Body of pancreas (tissue), 4 donors: ENCODE data around the gene RELB. TPM values are rescaled to one million over a fixed set of nuclear protein-coding genes. Genes with fewer than 3 reads are reported as not detected.

Experiments used
- ATAC-seq: fragments of 150-250 bp; one replicate; pipeline ENCODE4 v1.9.1; 2016
- DNase-seq, 4 donors: peaks; one replicate each; pipeline ENCODE4 v3.0.0-alpha.2; 2019
- H3K27ac ChIP-seq, 4 donors: fragments of 200-600 bp; sonication (generic); 1 replicate in 3 of 4; 2 replicates in 1 of 4; pipeline versions ENCODE4 v1.5.1 to v1.6.1; 2016 to 2019; ENCODE audit warnings: mild to moderate bottlenecking in 1 of 4, mixed read lengths in 1 of 4, moderate library complexity in 1 of 4
- H3K27me3 ChIP-seq, 2 donors: fragments of 200-600 bp; sonication (generic); one replicate each; pipeline ENCODE4 v1.6.0; 2016; ENCODE audit warnings: mild to moderate bottlenecking in 1 of 2
- H3K36me3 ChIP-seq, 2 donors: fragments of 200-600 bp; sonication (generic); replicated peaks in 1 of 2; 2 replicates each; pipeline ENCODE4 v1.5.1; 2016; ENCODE audit warnings: low read depth in 2 of 2; ENCODE audit not compliant: insufficient read depth in 1 of 2
- H3K4me1 ChIP-seq: fragments of 200-600 bp; sonication (generic); one replicate; pipeline ENCODE4 v1.6.0; 2016
- H3K4me3 ChIP-seq, 2 donors: fragments of 200-600 bp; sonication (generic); 1 replicate in 1 of 2; 2 replicates in 1 of 2; pipeline ENCODE4 v1.5.1; 2016 to 2019
- H3K9me3 ChIP-seq, 3 donors: fragments of 200-600 bp; sonication (generic); 1 replicate in 2 of 3; 2 replicates in 1 of 3; pipeline ENCODE4 v1.5.1; 2016
- CTCF ChIP-seq, 7 experiments: fragments of 450-650 bp in 4 of 7; fragments of 200-600 bp in 3 of 7; sonication (generic) in 3 of 7; IDR thresholded peaks; one replicate each; pipeline ENCODE4 v1.5.1; 2016 to 2019; ENCODE audit warnings: antibody characterized with exemption in 7 of 7
- POLR2A ChIP-seq, 3 donors: fragments of 450-650 bp; IDR thresholded peaks; one replicate each; pipeline ENCODE4 v1.6.1; 2016; ENCODE audit warnings: antibody characterized with exemption in 3 of 3, mild to moderate bottlenecking in 2 of 3
- WGBS, 2 donors: methylation state at CpG; one replicate each; pipeline ENCODE4 v1.1.5; 2017; 5-methylcytosine and 5-hydroxymethylcytosine counted together
- intact Hi-C: fragments of 100-400 bp; cut with DNase I; formaldehyde crosslinking; loops from one replicate; pipeline ENCODE4 v1.15.1; 2023
- total RNA-seq, 2 donors: library from RNA; depleted of rRNA; stranded (reverse); fragments of >200 nt; gene quantifications; one replicate each; pipeline ENCODE4 v1.1.0, GENCODE V29; 2016

The RELB gene
- total RNA-seq, 2 donors from 2014 or later, result 8.9 to 11.9 TPM

- Histone ChIP-seq H3K4me3 (no peak overlapping the region), H3K27ac (no peak overlapping the region), H3K9me3 (no peaks in the 10 kb centered on the region), H3K4me1 (no peaks in the 10 kb centered on the region), H3K27me3 (no peaks in the 10 kb centered on the region), H3K36me3 (peaks cover 6 to 36% of the 10 kb centered on the region in 2 donors)
- no peak for TF ChIP-seq CTCF (IDR thresholded peaks at IDR 0.05)
- WGBS, 2 donors, result 88 to 100% methylated on average over 3 to 9 of the region's 13 CpGs
- intact Hi-C loops, result no loop called here
- DNase-seq, result no peak
- ATAC-seq, result no peak
These were observed 28.5 kb upstream of the RELB start for GRCh38 chr19:44972802-44973201.

GRCh38 chr19:44973982-44974735, 27.1 kb upstream of the RELB start:
- no peak for ATAC-seq
- Histone ChIP-seq H3K27ac (no peak overlapping the region), H3K36me3 (peaks cover 6 to 33% of the 10 kb centered on the region in 2 donors), H3K4me1 (no peaks in the 10 kb centered on the region), H3K27me3 (no peaks in the 10 kb centered on the region), H3K9me3 (no peaks in the 10 kb centered on the region), H3K4me3 (no peak overlapping the region)
- intact Hi-C loops, result no loop called here
- WGBS, 2 donors, result 90% methylated on average over 18 to 20 of the region's 21 CpGs
- no peak for TF ChIP-seq CTCF (IDR thresholded peaks at IDR 0.05)
- no peak for TF ChIP-seq POLR2A (IDR thresholded peaks at IDR 0.05)
- no peak for DNase-seq

- Histone ChIP-seq H3K4me3 (no peak overlapping the region), H3K36me3 (peaks cover 6 to 35% of the 10 kb centered on the region in 2 donors), H3K9me3 (no peaks in the 10 kb centered on the region), H3K27ac (no peak overlapping the region), H3K27me3 (no peaks in the 10 kb centered on the region), H3K4me1 (no peaks in the 10 kb centered on the region)
- ATAC-seq (no peak), DNase-seq (no peak)
- intact Hi-C loops, result no loop called here
- TF ChIP-seq CTCF (IDR thresholded peaks at IDR 0.05), result no peak
- 74 to 76% methylated on average over 5 of the region's 5 CpGs for WGBS, 2 donors
These were observed 26.4 kb upstream of the RELB start for GRCh38 chr19:44974857-44975256.

GRCh38 chr19:44975444-44975843, 25.8 kb upstream of the RELB start:
- no peak overlapping the region for H3K27ac ChIP-seq
- no peak for ATAC-seq
- no peaks in the 10 kb centered on the region for H3K9me3 ChIP-seq
- no peak for DNase-seq
- H3K36me3 ChIP-seq, result peaks cover 6 to 36% of the 10 kb centered on the region in 2 donors
- no peaks in the 10 kb centered on the region for H3K27me3 ChIP-seq
- intact Hi-C loops, result no loop called here
- TF ChIP-seq CTCF (IDR thresholded peaks at IDR 0.05) (no peak), POLR2A (IDR thresholded peaks at IDR 0.05) (no peak)
- H3K4me1 ChIP-seq, result no peaks in the 10 kb centered on the region
- no peak overlapping the region for H3K4me3 ChIP-seq
- WGBS, 2 donors, result 96 to 97% methylated on average over 4 of the region's 4 CpGs

- intact Hi-C loops, result no loop called here
- H3K27me3 ChIP-seq, result no peaks in the 10 kb centered on the region
- DNase-seq (no peak), ATAC-seq (no peak)
- 89 to 90% methylated on average over 6 to 9 of the region's 9 CpGs for WGBS, 2 donors
- no peak overlapping the region for H3K27ac ChIP-seq
- no peaks in the 10 kb centered on the region for H3K4me1 ChIP-seq
- H3K9me3 ChIP-seq, result no peaks in the 10 kb centered on the region
- no peak for TF ChIP-seq POLR2A (IDR thresholded peaks at IDR 0.05)
- peaks cover 0 to 16% of the 10 kb centered on the region in 2 donors for H3K36me3 ChIP-seq
- no peak overlapping the region for H3K4me3 ChIP-seq
These were observed 17.3 kb upstream of the RELB start for GRCh38 chr19:44984005-44984404.
